Activated T-cell treated with anti-CD3 and anti-CD28 coated beads, Interleukin-2, amount 50 U/mL, for 4 hours (primary cell): ENCODE measurements around the gene PEAK1. TPM values are rescaled to one million over a fixed set of nuclear protein-coding genes. Genes with fewer than 3 reads are reported as not detected.

Source experiments
- ATAC-seq, 2 donors: fragments of 200-7000 bp; cut with Tn5 transposase; one replicate each; pipeline ENCODE4 v1.10.0; 2021
- DNase-seq: peaks from one replicate; pipeline ENCODE4 v3.0.0-alpha.2; 2020
- H3K27me3 Mint-ChIP-seq: one replicate; pipeline ENCODE4 v1.8.0; 2021; ENCODE audit warnings: low read depth, mixed read lengths
- H3K36me3 Mint-ChIP-seq: one replicate; pipeline ENCODE4 v1.8.0; 2022; ENCODE audit warnings: mixed read lengths; ENCODE audit not compliant: insufficient read depth
- H3K4me1 Mint-ChIP-seq: one replicate; pipeline ENCODE4 v1.8.0; 2021; ENCODE audit warnings: low read depth, mixed read lengths
- H3K4me3 Mint-ChIP-seq: one replicate; pipeline ENCODE4 v1.8.0; 2021; ENCODE audit warnings: mild to moderate bottlenecking, moderate library complexity, mixed read lengths
- H3K9me3 Mint-ChIP-seq: one replicate; pipeline ENCODE4 v1.8.0; 2021; ENCODE audit warnings: mixed read lengths
- total RNA-seq, 3 donors: library from RNA; stranded (reverse); gene quantifications; one replicate each; pipeline ENCODE4 v1.2.1, GENCODE V29; 2021

Gene PEAK1
- total RNA-seq, 3 donors from 2014 or later: 15.5 to 23.1 (median 21.2) TPM

DNA sequence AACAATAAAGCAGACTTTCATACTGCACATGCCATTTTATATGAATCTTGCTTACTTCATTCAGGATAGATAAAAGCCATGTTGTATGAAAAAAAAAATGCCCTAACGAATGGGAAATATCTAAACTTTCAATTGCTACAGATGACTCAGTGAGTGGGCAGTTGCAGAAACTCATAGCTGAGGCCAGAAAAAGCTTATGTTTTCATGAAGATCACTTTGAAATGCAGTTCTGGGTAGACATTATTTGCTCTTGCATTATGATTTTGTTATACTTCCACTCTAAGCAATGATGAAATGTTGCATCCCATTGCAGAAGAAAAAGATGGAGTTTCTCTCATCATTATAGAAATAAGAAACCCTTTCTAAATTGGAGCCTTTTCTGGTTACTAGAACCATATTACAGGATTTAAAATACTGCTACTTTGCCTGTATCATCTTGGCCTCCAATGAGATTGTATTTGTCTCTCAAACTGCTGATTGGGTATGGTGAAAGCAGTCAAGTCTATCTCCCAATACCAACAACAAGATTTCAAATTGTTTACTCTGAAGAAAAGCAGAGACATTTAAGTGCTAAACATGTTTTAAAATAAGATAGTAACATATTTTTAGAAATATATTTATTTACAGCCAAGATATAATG lies 17.0 kb downstream of the PEAK1 start:
- ATAC-seq (peak; percentile 67 to 73), DNase-seq (no peak)
- H3K4me1 Mint-ChIP-seq: peaks cover 24% of the 10 kb centered on the region
- peaks cover 26% of the 10 kb centered on the region for H3K9me3 Mint-ChIP-seq
- H3K27me3 Mint-ChIP-seq: no peaks in the 10 kb centered on the region
- H3K36me3 Mint-ChIP-seq: peaks cover 3% of the 10 kb centered on the region
- no peak overlapping the region for H3K4me3 Mint-ChIP-seq

GRCh38 chr15:77400258-77400657 lies 19.6 kb downstream of the PEAK1 start:
- Mint-ChIP-seq H3K4me1 (peaks cover 17% of the 10 kb centered on the region), H3K36me3 (peaks cover 4% of the 10 kb centered on the region), H3K9me3 (peaks cover 40% of the 10 kb centered on the region), H3K27me3 (no peaks in the 10 kb centered on the region), H3K4me3 (no peak overlapping the region)
- no peak for DNase-seq
- ATAC-seq: no peak

DNA sequence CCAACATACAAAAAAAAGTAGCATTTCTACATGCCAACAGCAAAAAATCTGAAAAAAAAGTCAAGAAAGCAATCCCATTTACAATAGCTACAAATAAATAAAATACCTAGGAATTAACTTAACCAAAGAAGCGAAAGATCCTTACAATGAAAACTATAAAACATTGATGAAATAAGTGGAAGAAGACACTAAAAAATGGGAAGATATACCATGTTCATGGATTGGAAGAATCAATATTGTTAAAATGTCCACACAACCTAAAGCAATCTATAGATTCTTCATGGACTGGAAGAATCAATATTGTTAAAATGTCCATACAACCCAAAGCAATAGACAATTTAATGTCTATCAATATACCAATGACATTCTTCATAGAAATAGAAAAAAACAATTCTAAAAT lies 21.0 kb downstream of the PEAK1 start:
- DNase-seq: no peak
- Mint-ChIP-seq H3K27me3 (no peaks in the 10 kb centered on the region), H3K36me3 (peaks cover 7% of the 10 kb centered on the region), H3K4me3 (no peak overlapping the region), H3K9me3 (peaks cover 44% of the 10 kb centered on the region), H3K4me1 (peaks cover 17% of the 10 kb centered on the region)
- ATAC-seq: no peak

- Mint-ChIP-seq H3K36me3 (peaks cover 11% of the 10 kb centered on the region), H3K9me3 (peaks cover 44% of the 10 kb centered on the region), H3K27me3 (no peaks in the 10 kb centered on the region), H3K4me1 (peaks cover 4% of the 10 kb centered on the region), H3K4me3 (no peak overlapping the region)
- ATAC-seq (no peak), DNase-seq (no peak)
Measured at GRCh38 chr15:77396692-77397091, 23.2 kb downstream of the PEAK1 start.

GRCh38 chr15:77395013-77395774 lies 24.7 kb downstream of the PEAK1 start:
- peaks cover 11% of the 10 kb centered on the region for H3K36me3 Mint-ChIP-seq

GRCh38 chr15:77393471-77393840 lies 26.4 kb downstream of the PEAK1 start:
- Mint-ChIP-seq H3K36me3 (peaks cover 9% of the 10 kb centered on the region), H3K4me1 (peaks cover 1% of the 10 kb centered on the region), H3K9me3 (peaks cover 24% of the 10 kb centered on the region), H3K27me3 (no peaks in the 10 kb centered on the region), H3K4me3 (no peak overlapping the region)
- ATAC-seq: no peak
- DNase-seq: no peak

More at GRCh38 chr15:77395013-77395774, 24.7 kb downstream of the PEAK1 start:
- peaks cover 41% of the 10 kb centered on the region for H3K9me3 Mint-ChIP-seq
- H3K4me3 Mint-ChIP-seq: no peak overlapping the region
- ATAC-seq (no peak), DNase-seq (no peak)
- no peaks in the 10 kb centered on the region for H3K27me3 Mint-ChIP-seq
- peaks cover 1% of the 10 kb centered on the region for H3K4me1 Mint-ChIP-seq

DNA sequence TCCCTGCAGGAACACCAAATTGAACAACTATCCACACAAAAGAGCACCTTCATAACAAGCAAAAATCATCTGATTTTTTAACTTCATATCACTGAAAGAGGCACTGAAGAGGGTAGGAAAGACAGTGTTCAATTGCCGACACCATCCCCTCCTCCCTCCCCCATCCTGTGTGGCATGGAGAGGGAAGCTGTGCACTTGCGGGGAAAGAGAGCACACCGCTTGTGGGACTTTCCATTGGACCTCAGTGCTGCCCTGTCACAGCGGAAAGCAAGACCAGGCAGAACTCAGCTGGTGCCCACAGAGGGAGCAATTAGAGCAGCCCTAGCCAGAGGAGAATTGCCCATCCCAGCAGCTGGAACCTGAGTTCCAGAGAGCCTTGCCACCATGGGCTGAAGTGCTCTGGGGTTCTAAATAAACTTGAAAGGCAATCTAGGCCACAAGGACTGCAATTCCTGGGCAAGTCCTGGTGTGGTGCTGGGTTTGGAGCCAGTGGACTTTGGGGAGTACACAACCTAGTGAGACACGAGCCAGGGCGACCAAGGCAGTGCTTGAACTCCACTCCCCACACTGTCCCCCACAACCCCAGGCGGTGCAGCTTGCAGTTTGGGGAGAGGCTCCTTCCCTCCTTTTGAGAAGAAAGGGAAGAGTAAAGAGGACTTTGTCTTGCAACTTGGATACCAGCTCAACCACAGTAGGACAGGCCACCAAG lies 27.0 kb downstream of the PEAK1 start:
- no peak for ATAC-seq
- no peak overlapping the region for H3K4me3 Mint-ChIP-seq

DNA sequence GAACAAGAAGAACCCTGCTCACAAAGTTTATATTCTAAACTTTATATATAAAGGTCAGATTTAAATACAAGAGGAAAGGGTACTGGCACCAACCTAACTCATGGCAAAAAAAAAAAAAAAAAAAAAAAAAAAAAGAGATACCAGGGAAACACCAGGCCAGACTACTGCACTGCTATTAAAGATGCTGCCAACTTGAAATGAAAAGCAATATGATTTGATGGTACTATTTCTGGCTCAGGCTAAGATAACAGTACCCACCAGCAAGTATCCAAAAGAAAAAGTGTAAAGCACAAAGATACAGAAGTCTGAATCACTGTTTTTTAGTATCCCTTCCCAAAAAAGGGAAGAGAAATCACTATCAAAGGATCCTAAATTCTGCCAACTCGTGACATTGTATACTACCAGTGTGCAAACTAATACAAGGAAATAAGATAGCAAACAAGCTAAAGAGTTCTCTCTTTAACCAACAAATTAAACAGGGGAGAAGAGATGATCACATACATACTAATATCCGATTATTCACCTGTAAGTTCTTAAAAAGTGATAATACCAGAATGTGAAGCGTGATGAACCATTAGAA lies 28.4 kb downstream of the PEAK1 start:
- no peak overlapping the region for H3K4me3 Mint-ChIP-seq
- H3K4me1 Mint-ChIP-seq: peaks cover 1% of the 10 kb centered on the region
- ATAC-seq (no peak), DNase-seq (no peak)
- H3K27me3 Mint-ChIP-seq: no peaks in the 10 kb centered on the region
- peaks cover 8% of the 10 kb centered on the region for H3K36me3 Mint-ChIP-seq
- H3K9me3 Mint-ChIP-seq: peaks cover 16% of the 10 kb centered on the region

More for the DNA sequence above, 27.0 kb downstream of the PEAK1 start:
- Mint-ChIP-seq H3K27me3 (no peaks in the 10 kb centered on the region), H3K9me3 (peaks cover 18% of the 10 kb centered on the region), H3K36me3 (peaks cover 8% of the 10 kb centered on the region), H3K4me1 (peaks cover 1% of the 10 kb centered on the region)
- DNase-seq: no peak

DNA sequence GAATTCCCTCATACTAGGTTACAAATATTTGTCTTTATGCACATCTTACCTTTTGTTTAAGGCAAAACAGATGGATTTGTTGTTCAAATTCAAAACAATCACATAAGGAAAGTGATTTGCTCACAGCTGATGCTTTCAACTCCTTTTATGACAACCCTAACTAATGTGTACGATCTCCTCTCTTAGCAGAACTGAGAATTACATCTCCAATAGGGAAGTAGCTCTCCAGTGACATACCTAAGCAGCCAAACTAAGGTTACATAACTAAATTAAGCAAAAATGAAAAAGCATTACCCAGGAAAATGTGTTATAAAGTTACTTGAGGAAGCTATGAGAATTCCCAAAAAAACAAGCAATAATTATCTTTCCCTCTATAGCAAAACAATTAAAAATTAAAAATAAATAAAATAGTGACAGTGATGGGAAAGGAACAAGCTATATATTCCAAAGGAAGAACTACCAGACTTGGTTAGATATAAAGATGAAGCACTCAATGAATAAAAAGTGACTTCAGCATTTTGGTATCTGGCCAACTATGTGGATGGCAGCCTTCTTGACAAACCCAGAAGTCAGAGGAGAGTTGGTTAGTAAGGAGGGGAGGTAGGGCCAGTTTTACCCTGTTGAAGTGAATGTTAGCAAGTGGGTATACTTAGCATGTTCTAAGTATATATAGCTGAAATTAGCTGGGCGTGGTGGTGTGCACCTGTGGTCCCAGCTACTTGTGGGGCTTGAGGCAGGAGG lies 32.4 kb downstream of the PEAK1 start:
- no peak overlapping the region for H3K4me3 Mint-ChIP-seq
- no peaks in the 10 kb centered on the region for H3K36me3 Mint-ChIP-seq
- ATAC-seq (no peak), DNase-seq (no peak)
- H3K4me1 Mint-ChIP-seq: peaks cover 10% of the 10 kb centered on the region
- no peaks in the 10 kb centered on the region for H3K9me3 Mint-ChIP-seq
- H3K27me3 Mint-ChIP-seq: no peaks in the 10 kb centered on the region

DNA sequence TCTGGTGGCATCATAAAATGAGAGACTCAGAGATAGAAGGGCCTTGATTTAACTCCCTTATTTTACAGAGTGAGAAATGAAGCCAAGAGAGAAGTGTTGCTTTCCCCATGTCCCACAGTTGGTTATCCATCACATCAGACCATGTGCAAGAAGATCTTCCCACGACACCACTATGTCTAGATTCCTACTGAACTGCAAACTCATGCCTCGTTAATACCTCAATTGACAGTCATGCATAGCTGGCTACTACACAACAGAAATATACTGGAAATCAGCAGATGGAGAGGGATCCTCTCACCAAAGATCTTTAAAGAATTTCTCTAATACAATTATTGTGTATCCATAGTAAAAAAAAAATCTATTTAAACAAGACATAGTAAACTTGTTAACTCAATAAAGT lies 33.3 kb downstream of the PEAK1 start:
- H3K9me3 Mint-ChIP-seq: no peaks in the 10 kb centered on the region
- DNase-seq (no peak), ATAC-seq (no peak)
- H3K4me1 Mint-ChIP-seq: peaks cover 10% of the 10 kb centered on the region
- no peak overlapping the region for H3K4me3 Mint-ChIP-seq
- no peaks in the 10 kb centered on the region for H3K27me3 Mint-ChIP-seq
- no peaks in the 10 kb centered on the region for H3K36me3 Mint-ChIP-seq

DNA sequence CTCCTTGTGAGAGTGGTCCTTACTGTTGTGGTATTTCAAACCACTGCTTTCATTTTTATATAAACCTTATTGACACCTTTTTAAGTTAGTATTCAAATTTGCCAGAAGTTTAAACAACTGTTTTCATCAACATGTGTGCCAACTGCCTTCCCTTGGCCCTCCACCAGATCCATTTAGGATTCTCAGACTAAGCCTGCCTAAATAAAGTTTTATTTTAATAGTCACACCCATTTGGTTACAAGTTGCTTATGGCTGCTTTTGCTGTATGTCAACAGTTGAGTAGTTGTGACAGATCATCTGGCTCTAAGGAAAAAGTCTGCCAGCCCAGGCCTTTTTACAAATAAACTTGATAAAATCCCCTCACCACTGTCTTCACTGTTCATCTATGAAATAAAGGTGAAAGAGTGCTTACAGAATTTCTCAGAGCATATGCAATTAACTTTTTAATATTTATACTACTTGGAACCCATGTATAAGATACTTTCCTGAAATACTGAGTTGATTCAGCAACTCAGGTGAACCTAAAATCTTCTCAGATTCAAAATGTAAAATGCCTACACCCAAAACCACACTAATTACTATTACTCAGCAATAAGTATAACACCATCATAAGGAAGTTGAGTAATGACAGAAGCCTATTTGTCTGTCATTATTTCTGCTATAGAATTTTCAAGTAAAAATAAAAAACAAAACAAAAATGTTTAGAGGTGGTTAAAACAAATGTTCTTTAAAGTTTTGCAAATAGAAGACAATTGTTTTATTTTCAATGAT lies 35.1 kb downstream of the PEAK1 start:
- no peaks in the 10 kb centered on the region for H3K36me3 Mint-ChIP-seq
- H3K4me1 Mint-ChIP-seq: peaks cover 10% of the 10 kb centered on the region
- DNase-seq (no peak), ATAC-seq (no peak)
- H3K9me3 Mint-ChIP-seq: no peaks in the 10 kb centered on the region
- H3K27me3 Mint-ChIP-seq: no peaks in the 10 kb centered on the region
- no peak overlapping the region for H3K4me3 Mint-ChIP-seq

GRCh38 chr15:77384086-77384485 lies 35.8 kb downstream of the PEAK1 start:
- ATAC-seq: no peak
- Mint-ChIP-seq H3K4me3 (no peak overlapping the region), H3K27me3 (no peaks in the 10 kb centered on the region), H3K9me3 (no peaks in the 10 kb centered on the region), H3K4me1 (peaks cover 10% of the 10 kb centered on the region), H3K36me3 (no peaks in the 10 kb centered on the region)
- no peak for DNase-seq

GRCh38 chr15:77380033-77380432 lies 39.9 kb downstream of the PEAK1 start:
- Mint-ChIP-seq H3K27me3 (no peaks in the 10 kb centered on the region), H3K4me1 (peaks cover 10% of the 10 kb centered on the region), H3K9me3 (no peaks in the 10 kb centered on the region), H3K4me3 (no peak overlapping the region), H3K36me3 (no peaks in the 10 kb centered on the region)
- ATAC-seq (no peak), DNase-seq (no peak)
